Measurements from ENCODE around the gene STRBP.

STRBP gene

GRCh38 chr9:123098096-123098459, 170.3 kb downstream of the STRBP start:
- no peak for DNase-seq (ENCODE audit: low spot score)

- DNase-seq (ENCODE audit: low spot score) = no peak
Observed at GRCh38 chr9:123097430-123098095, 170.8 kb downstream of the STRBP start.

GRCh38 chr9:123096987-123097386, 171.4 kb downstream of the STRBP start:
- no peak for DNase-seq (ENCODE audit: low spot score)

GRCh38 chr9:123093141-123093540, 175.2 kb downstream of the STRBP start:
- DNase-seq (ENCODE audit: low spot score) = no peak

- DNase-seq (ENCODE audit: low spot score) = no peak
Observed at GRCh38 chr9:123091459-123091858, 176.9 kb downstream of the STRBP start.

- no peak for DNase-seq (ENCODE audit: low spot score)
Observed at GRCh38 chr9:123090956-123091355, 177.4 kb downstream of the STRBP start.

- no peak for DNase-seq (ENCODE audit: low spot score)
Observed at GRCh38 chr9:123090198-123090896, 178.0 kb downstream of the STRBP start.

- no peak for DNase-seq (ENCODE audit: low spot score)
Observed at GRCh38 chr9:123089790-123090189, 178.6 kb downstream of the STRBP start.

GRCh38 chr9:123089040-123089439, 179.3 kb downstream of the STRBP start:
- DNase-seq (ENCODE audit: low spot score) = no peak

GRCh38 chr9:123087359-123087888, 181.0 kb downstream of the STRBP start:
- no peak for DNase-seq (ENCODE audit: low spot score)

GRCh38 chr9:123085916-123086315, 182.5 kb downstream of the STRBP start:
- no peak for DNase-seq (ENCODE audit: low spot score)

- no peak for DNase-seq (ENCODE audit: low spot score)
Observed at GRCh38 chr9:123084256-123084655, 184.1 kb downstream of the STRBP start.

GRCh38 chr9:123083680-123084079, 184.7 kb downstream of the STRBP start:
- no peak for DNase-seq (ENCODE audit: low spot score)

- no peak for DNase-seq (ENCODE audit: low spot score)
Observed at GRCh38 chr9:123081824-123082223, 186.6 kb downstream of the STRBP start.

- no peak for DNase-seq (ENCODE audit: low spot score)
Observed at GRCh38 chr9:123080444-123080843, 187.9 kb downstream of the STRBP start.

- no peak for DNase-seq (ENCODE audit: low spot score)
Observed at GRCh38 chr9:123074628-123075027, 193.8 kb downstream of the STRBP start.

- DNase-seq (ENCODE audit: low spot score) = no peak
Observed at GRCh38 chr9:123073991-123074422, 194.4 kb downstream of the STRBP start.

GRCh38 chr9:123073441-123073840, 194.9 kb downstream of the STRBP start:
- DNase-seq (ENCODE audit: low spot score) = no peak

GRCh38 chr9:123072407-123072995, 195.9 kb downstream of the STRBP start:
- DNase-seq (ENCODE audit: low spot score) = no peak
